ENCODE results near the gene PHRF1.

The PHRF1 gene

DNA sequence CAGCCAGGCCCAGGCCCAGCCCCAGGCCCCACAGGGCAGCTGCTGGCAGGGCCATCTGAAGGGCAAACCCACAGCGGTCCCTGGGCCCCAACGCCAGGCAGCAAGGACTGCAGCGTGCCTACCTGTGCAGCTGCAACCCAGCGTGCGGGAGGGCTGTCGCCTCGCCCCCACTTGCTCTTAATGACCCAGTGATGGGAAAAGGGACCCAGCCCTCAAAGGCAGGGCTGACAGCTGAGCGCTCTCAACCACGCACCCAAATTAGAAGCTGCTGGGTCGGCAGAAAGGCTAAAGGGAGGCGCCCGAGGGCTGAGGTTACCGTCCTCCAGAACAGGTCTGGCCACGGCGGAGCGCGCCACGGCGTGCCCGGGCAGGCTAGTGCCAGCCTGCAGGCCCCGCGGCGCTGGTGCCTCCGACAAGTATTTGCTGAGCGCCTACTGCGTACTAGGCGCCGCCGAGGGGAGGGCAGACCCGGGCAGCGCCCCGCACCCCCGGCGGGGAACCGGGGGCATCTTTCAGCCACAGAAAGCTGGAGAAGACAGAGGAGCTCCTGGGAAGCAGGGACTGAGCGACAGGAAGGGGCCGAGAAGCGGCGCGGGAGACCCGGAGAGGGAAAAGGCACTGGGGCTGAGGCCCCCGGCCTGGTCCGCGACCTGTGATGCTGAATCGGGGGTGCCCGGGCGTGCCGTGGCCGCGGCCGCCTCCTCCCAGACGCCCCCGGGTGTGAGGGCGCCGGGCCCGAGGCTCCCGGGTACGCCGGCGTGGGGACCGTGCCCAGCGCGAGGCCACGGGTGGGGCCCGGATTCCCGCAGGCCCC, 41.7 kb upstream of the PHRF1 start:
- Mint-ChIP-seq H3K4me1 (peaks cover 17% of the 10 kb centered on the region), H3K4me3 (peak overlapping the region; percentile 78), H3K27ac (no peak overlapping the region), H3K36me3 (peaks cover 4% of the 10 kb centered on the region), H3K9me3 (no peaks in the 10 kb centered on the region), H3K27me3 (no peaks in the 10 kb centered on the region)
- DNase-seq (ENCODE audit: low spot score in 2 of 2) = peak in 1 of 2 donors; percentile 55
- no peak for ATAC-seq (ENCODE audit: low read depth)

DNA sequence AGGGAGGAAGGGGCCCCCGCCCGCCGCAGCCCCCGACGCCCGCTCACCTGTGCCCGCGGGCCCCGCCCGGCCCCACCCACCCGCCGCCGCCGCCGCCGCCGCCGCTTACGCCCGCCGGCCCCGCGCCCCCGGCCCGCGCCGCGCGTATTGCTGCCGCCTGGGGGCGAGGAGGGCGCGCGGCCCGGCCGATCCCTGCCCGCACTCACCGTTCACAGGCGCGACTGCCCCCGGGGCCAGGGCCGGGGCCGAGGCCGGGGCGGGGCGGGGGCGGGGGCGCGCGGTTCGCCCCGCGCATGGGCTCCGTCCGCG, 41.1 kb upstream of the PHRF1 start:
- H3K27ac Mint-ChIP-seq = no peak overlapping the region
- H3K36me3 Mint-ChIP-seq = peaks cover 4% of the 10 kb centered on the region
- H3K4me1 Mint-ChIP-seq = peaks cover 19% of the 10 kb centered on the region
- no peaks in the 10 kb centered on the region for H3K9me3 Mint-ChIP-seq
- DNase-seq (ENCODE audit: low spot score in 2 of 2) = no peak
- no peaks in the 10 kb centered on the region for H3K27me3 Mint-ChIP-seq
- H3K4me3 Mint-ChIP-seq = no peak overlapping the region
- peak; percentile 12 for ATAC-seq (ENCODE audit: low read depth)

DNA sequence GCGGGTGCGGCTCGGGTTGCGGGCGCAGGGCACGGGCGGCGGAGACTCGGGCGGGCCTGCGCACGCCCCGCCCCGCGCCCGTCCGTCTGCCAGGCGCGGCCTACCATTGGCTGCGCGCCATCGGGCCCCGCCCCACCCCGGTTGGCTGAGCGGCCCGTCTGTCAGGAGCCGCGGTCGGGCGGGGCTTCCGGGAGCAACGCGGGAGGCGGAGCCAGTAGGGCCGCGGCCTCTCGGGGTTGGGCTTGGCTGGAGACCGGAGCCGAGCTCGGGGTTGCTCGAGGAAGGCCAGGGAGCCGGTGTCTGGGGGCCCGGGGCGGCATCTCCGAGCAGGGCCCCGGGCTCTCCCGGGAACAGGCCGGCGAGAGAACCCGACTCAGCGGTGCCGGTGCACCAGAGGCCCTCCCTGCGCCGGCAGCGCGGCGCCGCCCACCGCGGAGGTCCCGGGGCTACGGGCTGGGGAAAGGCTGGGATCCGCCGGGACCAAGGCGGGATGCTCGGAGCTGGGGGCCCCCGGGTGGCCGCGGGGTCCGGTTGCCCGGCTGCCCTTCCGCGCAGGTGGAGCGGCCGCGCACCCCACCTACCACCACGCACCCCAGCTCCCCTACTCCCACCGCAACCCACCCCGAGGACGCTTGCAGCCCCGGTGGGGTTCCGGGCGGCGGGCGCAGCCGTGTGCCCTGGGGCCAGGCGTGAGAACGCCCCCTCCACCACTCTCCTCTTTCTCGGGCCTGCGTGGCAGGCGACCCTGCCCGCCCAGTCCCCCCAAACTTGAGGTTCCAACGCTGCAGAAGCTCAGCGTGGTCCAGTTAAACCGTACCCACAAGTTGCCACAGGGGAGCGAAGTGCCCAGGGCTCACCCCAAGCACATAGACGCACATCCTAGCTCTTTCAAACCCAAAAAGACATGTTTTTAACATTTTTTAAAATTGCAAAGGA, 40.5 kb upstream of the PHRF1 start, which contains the start of gene HRAS:
Gene HRAS (minus strand): TSS at position 58 of the 936 bp plus-strand sequence.
- no peaks in the 10 kb centered on the region for H3K9me3 Mint-ChIP-seq
- peak; percentile 74 for ATAC-seq (ENCODE audit: low read depth)
- peak; percentile 93 to 98 for DNase-seq (ENCODE audit: low spot score in 2 of 2)
- H3K4me1 Mint-ChIP-seq = peaks cover 19% of the 10 kb centered on the region
- H3K27me3 Mint-ChIP-seq = no peaks in the 10 kb centered on the region
- H3K4me3 Mint-ChIP-seq = peak within 1 kb of the TSS; percentile 93
- H3K27ac Mint-ChIP-seq = peak within 1 kb of the TSS; percentile 94
- H3K36me3 Mint-ChIP-seq = peaks cover 4% of the 10 kb centered on the region

DNA sequence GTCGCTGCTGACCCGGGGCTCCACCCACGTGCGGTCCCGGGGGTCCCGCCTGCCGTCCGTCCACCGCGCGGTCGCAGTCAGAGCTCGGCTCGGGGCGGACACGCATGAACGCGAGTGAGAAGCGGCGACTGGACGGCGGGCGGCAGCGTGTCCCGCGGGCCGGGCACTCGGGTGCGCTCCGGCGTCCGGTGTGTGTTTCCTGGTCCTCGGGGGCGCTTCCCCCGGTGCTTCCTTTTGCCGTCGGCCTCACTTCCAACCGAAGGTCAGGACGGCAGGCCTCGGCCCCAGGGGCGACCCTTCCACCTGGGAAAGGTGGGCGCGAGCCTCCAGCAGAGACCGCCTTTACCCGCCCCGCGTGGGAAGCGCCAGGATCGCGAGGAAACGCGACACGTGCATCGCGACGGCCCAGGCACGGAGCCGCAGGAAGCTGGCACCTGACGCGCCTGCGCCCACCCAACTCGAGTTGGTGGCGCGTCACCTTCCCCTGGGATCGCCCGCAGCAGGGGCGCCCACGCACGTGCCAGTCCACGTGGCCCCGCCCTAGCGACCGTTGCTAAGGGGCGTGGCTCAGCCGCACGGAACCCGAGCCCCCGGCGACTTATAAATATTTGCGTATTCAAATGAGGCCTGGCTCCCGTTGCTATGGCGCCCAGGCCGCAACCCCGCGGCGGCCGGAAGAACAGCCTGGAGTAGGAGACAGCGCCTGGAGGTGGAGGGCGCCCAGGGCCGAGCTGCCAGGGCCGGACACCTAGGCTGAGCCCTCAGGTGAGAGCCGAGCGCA, 39.2 kb upstream of the PHRF1 start, which contains the start of gene LRRC56:
Gene LRRC56 (plus strand): TSS at position 687 of the 781 bp plus-strand sequence. CDS start 3,158 bp downstream, outside the sequence.
- H3K9me3 Mint-ChIP-seq = no peaks in the 10 kb centered on the region
- peaks cover 5% of the 10 kb centered on the region for H3K36me3 Mint-ChIP-seq
- DNase-seq (ENCODE audit: low spot score in 2 of 2) = peak; percentile 98 to 100
- H3K4me1 Mint-ChIP-seq = peaks cover 20% of the 10 kb centered on the region
- H3K27me3 Mint-ChIP-seq = no peaks in the 10 kb centered on the region
- H3K27ac Mint-ChIP-seq = peak within 1 kb of the TSS; percentile 94
- ATAC-seq (ENCODE audit: low read depth) = peak; percentile 58
- peak within 1 kb of the TSS; percentile 93 for H3K4me3 Mint-ChIP-seq

DNA sequence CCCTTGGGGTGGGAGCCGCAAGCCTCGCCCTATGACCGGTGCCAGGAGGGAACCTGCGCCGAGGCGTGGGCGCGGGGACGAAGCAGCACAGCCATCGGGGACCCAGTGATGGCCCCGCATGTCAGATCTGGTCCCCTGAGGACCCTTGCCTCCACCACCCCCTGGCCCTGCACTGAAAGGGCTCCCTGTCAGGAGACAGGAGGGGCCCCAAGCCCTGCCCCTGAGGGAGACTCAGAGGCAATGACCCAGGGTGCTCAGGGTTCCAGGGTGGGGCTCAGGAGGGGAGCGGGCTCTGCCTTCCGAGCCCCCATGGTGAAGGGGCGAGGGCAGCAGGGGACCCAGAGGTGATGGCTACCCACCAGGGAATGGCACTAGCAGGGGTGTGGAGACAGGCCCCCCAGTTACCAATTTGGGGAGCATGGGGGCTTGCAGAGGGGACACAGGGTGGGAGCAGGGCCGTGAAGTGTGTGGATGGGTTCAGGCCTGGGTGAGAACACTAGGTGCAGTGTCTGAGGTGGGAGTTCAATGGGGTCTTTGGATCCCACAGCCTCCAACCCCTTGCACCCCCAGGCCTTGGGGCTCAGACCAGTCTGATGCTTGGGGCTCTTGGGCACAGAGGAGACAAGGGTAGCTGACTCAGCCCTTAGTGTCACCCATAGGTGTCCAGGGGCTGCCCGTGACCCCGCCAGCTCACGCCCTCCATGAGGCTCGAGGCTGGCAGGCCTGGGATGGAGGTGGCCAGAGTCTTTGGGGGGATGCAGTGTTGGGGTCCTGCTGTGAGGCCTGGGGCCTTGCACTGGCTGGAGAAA, 38.4 kb upstream of the PHRF1 start:
- Mint-ChIP-seq H3K27ac (peak overlapping the region; percentile 94), H3K4me3 (peak overlapping the region; percentile 93), H3K27me3 (no peaks in the 10 kb centered on the region), H3K4me1 (peaks cover 22% of the 10 kb centered on the region), H3K36me3 (peaks cover 5% of the 10 kb centered on the region), H3K9me3 (no peaks in the 10 kb centered on the region)
- DNase-seq (ENCODE audit: low spot score in 2 of 2) (no peak), ATAC-seq (ENCODE audit: low read depth) (no peak)

DNA sequence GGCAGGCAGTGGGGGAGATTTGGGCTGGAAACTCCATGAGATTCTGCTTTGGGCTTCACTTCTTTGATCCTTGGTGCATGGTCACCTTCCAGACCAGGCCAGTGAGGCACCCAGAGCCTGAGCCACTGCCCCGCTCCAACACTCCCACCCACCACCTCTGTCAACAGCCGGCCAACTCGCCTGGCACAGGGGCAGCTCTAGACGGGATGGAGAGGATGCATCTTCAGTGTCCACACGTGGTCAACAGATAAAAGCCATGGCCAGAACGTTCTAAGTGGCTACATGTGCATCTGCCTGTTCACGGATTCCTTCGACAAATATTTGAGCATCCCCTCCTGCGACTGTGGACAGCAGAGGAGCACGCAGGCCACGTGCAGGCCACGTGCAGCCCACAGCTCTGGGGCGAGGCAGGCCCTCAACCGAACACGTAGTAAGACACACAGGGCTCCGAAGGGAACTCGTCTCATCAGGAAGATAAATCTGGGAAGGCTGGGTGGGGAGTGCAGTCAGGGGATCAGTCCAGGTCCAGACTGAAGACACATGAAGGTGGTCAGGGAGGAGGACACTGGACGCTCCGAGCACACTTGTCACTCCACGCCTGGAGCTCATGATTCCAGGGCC, 37.7 kb upstream of the PHRF1 start:
- H3K4me3 Mint-ChIP-seq = peak overlapping the region; percentile 27
- H3K9me3 Mint-ChIP-seq = no peaks in the 10 kb centered on the region
- ATAC-seq (ENCODE audit: low read depth) = no peak
- peaks cover 5% of the 10 kb centered on the region for H3K36me3 Mint-ChIP-seq
- peak overlapping the region; percentile 17 for H3K27ac Mint-ChIP-seq
- no peaks in the 10 kb centered on the region for H3K27me3 Mint-ChIP-seq
- H3K4me1 Mint-ChIP-seq = peaks cover 22% of the 10 kb centered on the region
- peak in 1 of 2 donors; percentile 14 for DNase-seq (ENCODE audit: low spot score in 2 of 2)

DNA sequence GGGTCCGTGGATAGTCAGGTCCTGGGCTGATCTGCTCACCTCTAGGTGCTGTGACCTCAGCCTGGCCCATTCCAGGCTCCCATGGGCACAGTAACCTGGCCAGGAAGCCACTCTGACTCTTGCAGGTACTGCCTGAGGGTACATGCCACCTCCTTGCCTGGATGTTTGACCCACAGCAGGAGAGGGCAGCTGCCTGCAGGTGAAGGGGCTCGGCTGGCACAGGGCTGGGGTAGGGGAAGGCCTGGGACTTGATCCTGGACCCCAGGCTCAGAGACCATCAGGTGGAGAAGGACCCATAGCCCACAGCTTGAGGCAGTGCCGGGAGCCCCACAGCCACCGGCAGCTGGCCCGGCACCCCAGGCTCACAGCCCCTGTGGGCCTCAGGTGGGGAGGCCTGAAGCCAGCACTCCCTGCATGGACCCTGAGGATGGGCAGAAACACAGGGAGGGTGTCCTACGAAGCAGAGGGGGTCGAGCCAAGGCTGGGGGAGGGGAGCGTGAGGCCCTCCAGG, 36.2 kb upstream of the PHRF1 start:
- no peak for ATAC-seq (ENCODE audit: low read depth)
- Mint-ChIP-seq H3K4me1 (peaks cover 18% of the 10 kb centered on the region), H3K4me3 (no peak overlapping the region), H3K27ac (no peak overlapping the region), H3K36me3 (peaks cover 5% of the 10 kb centered on the region), H3K27me3 (no peaks in the 10 kb centered on the region), H3K9me3 (no peaks in the 10 kb centered on the region)
- peak in 1 of 2 donors; percentile 13 for DNase-seq (ENCODE audit: low spot score in 2 of 2)

DNA sequence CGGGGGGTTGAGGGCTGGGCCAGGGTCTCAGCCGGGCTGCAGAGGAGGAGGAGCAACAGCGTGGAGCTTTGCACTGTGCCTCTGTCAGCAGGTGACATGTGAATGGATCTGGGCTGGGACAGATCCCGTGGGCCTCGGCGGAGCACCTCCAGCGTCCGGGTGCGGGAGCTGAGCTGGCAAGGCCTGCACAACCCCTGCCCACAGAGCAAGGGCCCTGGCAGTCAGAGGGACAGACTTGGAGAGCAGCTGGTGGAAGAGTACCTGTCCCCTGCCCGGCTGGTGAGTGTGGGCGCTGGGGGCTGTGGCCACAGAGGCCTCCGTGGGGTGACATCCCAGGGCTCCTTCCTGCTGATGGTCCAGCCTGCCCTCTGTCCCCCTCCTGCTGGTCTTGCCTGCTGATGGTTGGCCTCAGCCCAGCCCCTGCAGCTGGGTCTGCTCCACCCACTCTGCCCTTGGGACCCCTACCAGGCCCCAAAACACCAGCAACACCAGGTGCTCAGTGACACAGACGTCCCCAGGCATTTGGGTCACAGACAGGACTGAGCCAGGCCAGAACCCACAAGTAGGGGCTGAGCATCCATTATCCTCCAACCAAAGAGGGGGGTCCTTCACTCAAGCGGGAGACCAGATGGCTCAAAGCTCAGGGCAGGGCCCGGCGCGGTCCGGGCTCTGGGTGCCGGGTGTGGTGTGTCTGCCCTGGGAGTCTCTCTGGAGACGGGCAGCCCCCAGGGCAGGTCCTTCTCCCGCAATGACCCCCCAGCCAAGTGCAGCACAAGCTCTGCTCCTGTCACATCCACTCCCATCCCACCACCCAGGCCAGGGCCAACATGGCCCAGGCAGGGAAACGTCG, 35.5 kb upstream of the PHRF1 start:
- no peak for DNase-seq (ENCODE audit: low spot score in 2 of 2)
- H3K4me3 Mint-ChIP-seq = no peak overlapping the region
- H3K27ac Mint-ChIP-seq = no peak overlapping the region
- H3K36me3 Mint-ChIP-seq = peaks cover 5% of the 10 kb centered on the region
- H3K9me3 Mint-ChIP-seq = no peaks in the 10 kb centered on the region
- H3K4me1 Mint-ChIP-seq = peaks cover 18% of the 10 kb centered on the region
- no peak for ATAC-seq (ENCODE audit: low read depth)
- H3K27me3 Mint-ChIP-seq = no peaks in the 10 kb centered on the region

DNA sequence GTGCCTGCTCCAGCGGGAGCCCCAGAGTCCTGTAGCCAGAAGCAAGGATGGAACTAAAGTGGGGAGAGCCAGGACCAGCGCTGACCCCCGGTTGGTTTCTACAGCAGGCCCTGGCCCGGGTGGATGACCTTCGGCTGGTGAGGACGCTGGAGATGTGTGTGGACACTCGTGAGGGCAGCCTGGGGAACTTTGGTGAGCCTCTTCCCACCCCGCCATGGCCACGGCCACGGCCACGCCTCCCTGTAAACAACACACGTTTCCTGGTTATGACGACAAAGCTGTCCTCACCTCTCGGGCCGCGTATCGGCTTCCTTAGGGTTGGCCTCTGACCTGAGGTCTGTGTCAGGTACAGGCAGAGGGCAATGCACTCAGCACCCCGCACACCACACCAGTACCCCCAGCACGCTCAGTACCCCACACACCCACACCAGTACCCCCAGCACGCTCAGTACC, 34.8 kb upstream of the PHRF1 start:
- Mint-ChIP-seq H3K27ac (no peak overlapping the region), H3K4me3 (peak overlapping the region; percentile 8), H3K4me1 (peaks cover 16% of the 10 kb centered on the region)

DNA sequence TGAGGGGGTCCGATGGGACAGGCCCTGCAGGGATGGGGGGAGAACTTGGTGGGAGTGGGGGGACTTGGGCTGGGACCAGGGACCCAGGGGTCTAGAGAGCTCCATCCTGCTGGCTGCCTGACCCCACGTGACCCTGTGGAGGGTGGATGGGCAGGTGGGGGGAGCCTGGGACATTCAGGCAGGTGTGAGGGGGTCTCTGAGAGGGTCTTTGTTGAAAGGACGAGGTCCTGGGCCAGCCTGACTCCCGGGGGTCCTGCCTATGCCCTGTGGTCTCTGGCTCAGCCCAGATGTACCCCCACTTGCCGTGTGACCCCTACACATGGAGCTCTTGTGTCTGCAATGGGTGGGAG, 31.5 kb upstream of the PHRF1 start:
- Mint-ChIP-seq H3K9me3 (no peaks in the 10 kb centered on the region), H3K36me3 (peaks cover 5% of the 10 kb centered on the region), H3K27me3 (no peaks in the 10 kb centered on the region), H3K4me1 (peaks cover 9% of the 10 kb centered on the region), H3K27ac (no peak overlapping the region), H3K4me3 (no peak overlapping the region)
- ATAC-seq (ENCODE audit: low read depth) = no peak
- DNase-seq (ENCODE audit: low spot score in 2 of 2) = no peak

More for the DNA sequence above, 34.8 kb upstream of the PHRF1 start:
- DNase-seq (ENCODE audit: low spot score in 2 of 2) (no peak), ATAC-seq (ENCODE audit: low read depth) (no peak)
- Mint-ChIP-seq H3K36me3 (peaks cover 5% of the 10 kb centered on the region), H3K27me3 (no peaks in the 10 kb centered on the region), H3K9me3 (no peaks in the 10 kb centered on the region)

DNA sequence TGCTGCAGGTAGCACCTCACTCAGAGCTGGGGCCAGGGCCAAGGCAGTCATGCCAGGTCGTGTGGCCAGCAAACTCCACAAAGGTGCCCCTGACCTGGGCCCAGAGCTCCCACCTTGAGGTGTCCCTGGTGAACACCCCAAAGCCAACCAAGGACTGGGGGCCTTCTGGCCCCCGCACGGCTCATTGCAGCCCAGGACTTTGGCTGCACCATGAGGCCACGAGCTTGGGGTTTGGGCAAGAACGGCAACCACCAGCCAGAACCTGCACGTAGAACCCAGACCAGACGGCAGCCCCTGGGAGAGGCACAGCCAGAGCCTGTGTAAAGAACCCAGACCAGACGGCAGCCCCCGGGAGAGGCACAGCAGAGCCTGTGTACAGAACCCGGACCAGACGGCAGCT, 31.1 kb upstream of the PHRF1 start:
- peaks cover 7% of the 10 kb centered on the region for H3K4me1 Mint-ChIP-seq
- no peak for ATAC-seq (ENCODE audit: low read depth)

More for the DNA sequence above, 31.1 kb upstream of the PHRF1 start:
- no peak for DNase-seq (ENCODE audit: low spot score in 2 of 2)
- Mint-ChIP-seq H3K27ac (no peak overlapping the region), H3K4me3 (no peak overlapping the region), H3K36me3 (peaks cover 5% of the 10 kb centered on the region), H3K27me3 (no peaks in the 10 kb centered on the region), H3K9me3 (no peaks in the 10 kb centered on the region)
